Activated CD8-positive, alpha-beta memory T cell treated with anti-CD3 and anti-CD28 coated beads, Interleukin-2, amount 10 ng/mL, durations not matched to agents 7 days and 5 days (primary cell): ENCODE data around the gene ASTL. TPM values are rescaled to one million over a fixed set of nuclear protein-coding genes. Genes with fewer than 3 reads are reported as not detected.
A peak's percentile ranks its signal among the peaks of the same experiment; 100 is the strongest.

Source experiments
- ATAC-seq: fragments of 150-1000 bp; cut with Tn5 transposase; one replicate; pipeline ENCODE4 v1.10.0; 2021; ENCODE audit warnings: moderate library complexity
- CTCF ChIA-PET: fragments of 350-600 bp; sonication (Branson Sonifier 250); formaldehyde crosslinking; loops from one replicate; lab custom pipeline; 2021; ENCODE audit warnings: antibody characterized with exemption; lab: Charles Lee
- DNase-seq: peaks from one replicate; pipeline ENCODE4 v3.0.0-alpha.2; 2020
- H3K27ac Mint-ChIP-seq: one replicate; pipeline ENCODE4 v1.8.0; 2021; ENCODE audit warnings: mild to moderate bottlenecking, mixed read lengths
- H3K27me3 Mint-ChIP-seq: one replicate; pipeline ENCODE4 v1.8.0; 2021; ENCODE audit warnings: mixed read lengths
- H3K36me3 Mint-ChIP-seq: one replicate; pipeline ENCODE4 v1.8.0; 2021; ENCODE audit warnings: mild to moderate bottlenecking, mixed read lengths
- H3K4me1 Mint-ChIP-seq: one replicate; pipeline ENCODE4 v1.8.0; 2021; ENCODE audit warnings: mixed read lengths
- H3K4me3 Mint-ChIP-seq: one replicate; pipeline ENCODE4 v1.8.0; 2021; ENCODE audit warnings: mild to moderate bottlenecking, moderate library complexity, mixed read lengths
- H3K9me3 Mint-ChIP-seq: one replicate; pipeline ENCODE4 v1.8.0; 2022; ENCODE audit warnings: low read depth, mixed read lengths
- total RNA-seq, 2 experiments: library from RNA; stranded (reverse); gene quantifications; one replicate each; pipeline ENCODE4 v1.2.3, GENCODE V29; 2021

Gene ASTL
- total RNA-seq, 2 experiments from 2014 or later: 1.9 to 6.4 TPM

- H3K4me3 Mint-ChIP-seq: peak overlapping the region; percentile 43
- H3K4me1 Mint-ChIP-seq: peaks cover 62% of the 10 kb centered on the region
- DNase-seq: no peak
- CTCF ChIA-PET: interaction anchor here (1.3 to 27.2 kb wide), 2 partner anchors 12 to 17 kb away, joined by 7 to 675 read pairs; partner anchors contain the start of genes ASTL and DUSP2
- H3K9me3 Mint-ChIP-seq: peaks cover 5% of the 10 kb centered on the region
- no peaks in the 10 kb centered on the region for H3K27me3 Mint-ChIP-seq
- H3K36me3 Mint-ChIP-seq: peaks cover 7% of the 10 kb centered on the region
- ATAC-seq: no peak
- H3K27ac Mint-ChIP-seq: peak overlapping the region; percentile 90
Measured at GRCh38 chr2:96156926-96157648, 18.8 kb upstream of the ASTL start.

GRCh38 chr2:96156011-96156820, 17.9 kb upstream of the ASTL start:
- ATAC-seq (peak; percentile 40), DNase-seq (peak; percentile 83)
- H3K27me3 Mint-ChIP-seq: no peaks in the 10 kb centered on the region
- CTCF ChIA-PET: interaction anchor here (1.3 to 27.2 kb wide), 2 partner anchors 12 to 18 kb away, joined by 7 to 675 read pairs; partner anchors contain the start of genes ASTL and DUSP2
- peak overlapping the region; percentile 90 for H3K27ac Mint-ChIP-seq
- peaks cover 64% of the 10 kb centered on the region for H3K4me1 Mint-ChIP-seq
- peaks cover 5% of the 10 kb centered on the region for H3K9me3 Mint-ChIP-seq
- H3K4me3 Mint-ChIP-seq: no peak overlapping the region
- peaks cover 7% of the 10 kb centered on the region for H3K36me3 Mint-ChIP-seq

GRCh38 chr2:96154506-96155380, 16.4 kb upstream of the ASTL start:
- Mint-ChIP-seq H3K27me3 (no peaks in the 10 kb centered on the region), H3K9me3 (no peaks in the 10 kb centered on the region), H3K4me3 (no peak overlapping the region), H3K36me3 (no peaks in the 10 kb centered on the region), H3K4me1 (peaks cover 61% of the 10 kb centered on the region), H3K27ac (no peak overlapping the region)
- no peak for ATAC-seq
- no peak for DNase-seq
- CTCF ChIA-PET: interaction anchor here (20.2 to 27.2 kb wide), 2 partner anchors 10 to 11 kb away, joined by 675 read pairs; partner anchors contain the start of genes ASTL and DUSP2

GRCh38 chr2:96153991-96154431, 15.7 kb upstream of the ASTL start:
- ATAC-seq (no peak), DNase-seq (no peak)
- Mint-ChIP-seq H3K27me3 (no peaks in the 10 kb centered on the region), H3K4me1 (peaks cover 57% of the 10 kb centered on the region), H3K27ac (no peak overlapping the region), H3K4me3 (no peak overlapping the region), H3K9me3 (no peaks in the 10 kb centered on the region), H3K36me3 (no peaks in the 10 kb centered on the region)
- CTCF ChIA-PET: interaction anchor here (20.2 to 27.2 kb wide), 2 partner anchors 9 to 12 kb away, joined by 675 read pairs; partner anchors contain the start of genes ASTL and DUSP2

GRCh38 chr2:96153291-96153713, 15.0 kb upstream of the ASTL start:
- DNase-seq (no peak), ATAC-seq (no peak)
- CTCF ChIA-PET: interaction anchor here (20.2 to 27.2 kb wide), 2 partner anchors 9 to 13 kb away, joined by 675 read pairs; partner anchors contain the start of genes ASTL and DUSP2
- peak overlapping the region; percentile 26 for H3K27ac Mint-ChIP-seq
- no peaks in the 10 kb centered on the region for H3K9me3 Mint-ChIP-seq
- no peak overlapping the region for H3K4me3 Mint-ChIP-seq
- peaks cover 57% of the 10 kb centered on the region for H3K4me1 Mint-ChIP-seq
- H3K36me3 Mint-ChIP-seq: no peaks in the 10 kb centered on the region
- no peaks in the 10 kb centered on the region for H3K27me3 Mint-ChIP-seq

GRCh38 chr2:96152304-96153161, 14.2 kb upstream of the ASTL start:
- Mint-ChIP-seq H3K36me3 (no peaks in the 10 kb centered on the region), H3K4me3 (no peak overlapping the region), H3K27me3 (no peaks in the 10 kb centered on the region), H3K4me1 (peaks cover 57% of the 10 kb centered on the region), H3K9me3 (no peaks in the 10 kb centered on the region), H3K27ac (no peak overlapping the region)
- CTCF ChIA-PET: interaction anchor here (2.6 to 27.2 kb wide), 3 partner anchors 8 to 13 kb away, joined by 13 to 675 read pairs (median 675); partner anchors contain the start of genes ASTL and DUSP2
- ATAC-seq: no peak
- no peak for DNase-seq

GRCh38 chr2:96151595-96152303, 13.4 kb upstream of the ASTL start:
- no peak for ATAC-seq
- Mint-ChIP-seq H3K4me3 (no peak overlapping the region), H3K36me3 (no peaks in the 10 kb centered on the region), H3K27ac (no peak overlapping the region), H3K4me1 (peaks cover 57% of the 10 kb centered on the region), H3K9me3 (no peaks in the 10 kb centered on the region), H3K27me3 (no peaks in the 10 kb centered on the region)
- CTCF ChIA-PET: interaction anchor here (1.2 to 20.2 kb wide), 3 partner anchors 13 to 35 kb away, joined by 4 to 675 read pairs (median 13); no protein-coding TSS in a partner anchor
- DNase-seq: no peak

- H3K4me3 Mint-ChIP-seq: no peak overlapping the region
- DNase-seq (no peak), ATAC-seq (no peak)
- H3K9me3 Mint-ChIP-seq: no peaks in the 10 kb centered on the region
- H3K4me1 Mint-ChIP-seq: peaks cover 56% of the 10 kb centered on the region
- no peaks in the 10 kb centered on the region for H3K36me3 Mint-ChIP-seq
- no peak overlapping the region for H3K27ac Mint-ChIP-seq
- H3K27me3 Mint-ChIP-seq: no peaks in the 10 kb centered on the region
- CTCF ChIA-PET: interaction anchor here (0.6 to 20.2 kb wide), 4 partner anchors 12 to 1441 kb away, joined by 3 to 675 read pairs (median 8); no protein-coding TSS in a partner anchor
Measured at GRCh38 chr2:96150791-96151594, 12.7 kb upstream of the ASTL start.

GRCh38 chr2:96150007-96150640, 11.8 kb upstream of the ASTL start:
- DNase-seq: peak; percentile 38
- ATAC-seq: no peak
- Mint-ChIP-seq H3K4me1 (peaks cover 58% of the 10 kb centered on the region), H3K27me3 (no peaks in the 10 kb centered on the region), H3K9me3 (no peaks in the 10 kb centered on the region), H3K4me3 (no peak overlapping the region), H3K36me3 (no peaks in the 10 kb centered on the region), H3K27ac (no peak overlapping the region)
- CTCF ChIA-PET: interaction anchor here (0.6 to 20.2 kb wide), 3 partner anchors 11 to 1442 kb away, joined by 3 to 675 read pairs (median 13); no protein-coding TSS in a partner anchor
